GM18508 (cell line): ENCODE results near the gene DNAH2.
"Not testable (repeated sequence)": the region's sequence is repeated elsewhere in the genome, so short reads cannot be mapped to it uniquely, and the experiment has no call there.

ENCODE experiments used
- ATAC-seq: cut with Tn5 transposase; IDR thresholded peaks from one replicate; pipeline ENCODE4 v1.9.1; 2021; ENCODE audit warnings: moderate number of reproducible peaks; ENCODE audit not compliant: insufficient read depth, unreplicated experiment

Gene DNAH2

DNA sequence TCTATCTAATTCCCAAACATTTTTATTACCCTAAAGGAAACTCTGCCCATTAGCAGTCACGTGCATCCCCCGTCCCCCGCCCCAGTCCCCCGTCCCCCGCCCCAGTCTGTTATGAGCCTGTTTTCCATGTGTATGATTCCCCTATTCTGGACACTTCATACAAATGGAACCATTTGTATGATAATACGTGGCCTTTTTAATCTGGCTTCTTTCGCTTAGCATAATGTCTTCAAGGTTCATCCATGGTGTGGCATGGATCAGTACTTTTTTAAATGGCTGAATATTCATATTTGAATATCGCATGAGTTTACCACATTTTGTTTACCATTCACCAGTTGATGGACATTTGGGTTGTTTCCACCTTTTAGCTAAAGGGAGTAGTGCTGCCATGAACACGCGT, 49.5 kb downstream of the DNAH2 start:
- ATAC-seq = no peak

DNA sequence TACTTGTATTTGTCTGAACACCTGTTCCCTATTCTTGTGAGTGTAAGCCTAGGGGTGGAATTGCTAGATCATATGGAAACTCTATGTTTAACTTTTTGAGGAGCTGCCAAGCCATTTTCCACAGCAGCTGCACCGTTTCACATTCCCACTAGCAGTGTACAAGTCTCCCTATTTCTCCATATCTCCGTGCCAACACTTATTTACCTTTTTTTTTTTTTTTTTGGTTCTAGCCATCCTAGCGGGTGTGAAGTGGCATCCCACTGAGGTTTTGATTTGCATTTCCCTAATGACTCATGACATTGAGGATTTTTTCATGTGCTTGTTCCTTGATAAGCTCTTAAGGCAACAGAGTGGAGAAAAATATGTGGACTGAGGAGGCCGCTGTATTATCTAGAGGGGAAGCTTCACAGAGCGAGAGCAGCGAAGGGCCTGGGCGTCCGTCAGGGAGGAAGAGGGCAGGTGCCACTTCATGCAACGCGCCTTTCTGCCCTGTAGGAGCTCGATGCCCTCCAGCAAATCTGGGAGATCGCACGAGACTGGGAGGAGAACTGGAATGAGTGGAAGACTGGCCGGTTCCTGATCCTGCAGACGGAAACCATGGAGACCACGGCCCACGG, 50.0 kb downstream of the DNAH2 start:
- ATAC-seq = no peak

DNA sequence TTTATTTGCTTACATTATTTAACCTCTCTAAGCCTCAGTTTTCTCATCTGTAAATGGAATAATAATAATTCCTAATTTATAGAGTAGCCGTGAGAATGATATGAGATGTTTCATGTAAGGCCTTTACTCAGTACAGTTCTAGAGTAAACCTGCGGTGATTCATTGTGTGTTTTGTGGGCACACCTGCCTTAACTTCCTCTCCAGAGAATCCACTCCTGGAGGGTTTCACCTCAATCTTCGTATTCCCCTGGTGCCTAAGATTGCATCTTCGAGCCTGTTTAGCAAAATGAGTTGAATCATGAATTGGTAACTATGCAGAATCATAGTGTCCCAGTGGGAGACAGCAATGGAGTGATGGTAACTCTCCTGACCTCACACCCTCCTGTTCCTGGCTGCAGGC, 52.3 kb downstream of the DNAH2 start:
- ATAC-seq = no peak

DNA sequence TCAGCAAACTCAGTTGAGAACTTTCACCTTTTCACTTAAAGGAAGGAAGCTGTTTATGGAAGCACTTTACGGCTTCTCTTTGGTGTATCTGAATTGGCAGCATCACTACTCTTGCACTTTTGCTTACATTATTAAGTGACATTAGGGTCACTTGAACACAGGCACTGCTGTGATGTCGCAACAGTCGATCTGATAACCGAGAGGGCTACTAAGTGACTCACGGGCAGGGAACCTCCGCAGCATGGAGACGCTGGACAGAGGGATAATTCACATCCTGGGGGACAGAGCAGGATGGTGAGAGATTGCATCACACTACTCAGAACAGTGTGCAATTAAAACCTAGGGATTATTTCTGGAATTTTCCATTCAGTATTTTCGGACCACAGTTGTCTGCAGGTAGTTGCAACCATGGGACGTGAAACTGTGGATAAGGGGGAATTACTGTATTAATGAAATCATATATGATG, 56.5 kb downstream of the DNAH2 start:
- no peak for ATAC-seq

DNA sequence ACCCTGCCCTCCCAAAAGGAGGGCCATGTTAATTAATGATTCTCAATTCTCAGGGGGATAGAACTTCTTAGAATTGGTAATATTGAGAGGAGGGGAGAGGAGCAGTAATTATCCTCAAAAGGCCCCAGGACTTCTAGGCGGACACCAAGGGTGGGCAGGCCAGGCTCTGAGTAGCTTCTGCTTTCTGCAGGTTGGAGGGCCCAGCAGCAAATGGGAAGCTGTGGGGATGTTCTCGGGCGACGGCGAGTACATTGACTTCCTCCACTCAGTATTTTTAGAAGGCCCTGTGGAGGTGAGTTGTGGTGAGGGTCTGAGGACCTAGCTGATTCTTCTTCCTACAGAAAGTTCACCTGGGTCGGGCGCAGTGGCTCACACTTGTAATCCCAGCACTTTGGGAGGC, 57.5 kb downstream of the DNAH2 start:
- ATAC-seq = no peak

DNA sequence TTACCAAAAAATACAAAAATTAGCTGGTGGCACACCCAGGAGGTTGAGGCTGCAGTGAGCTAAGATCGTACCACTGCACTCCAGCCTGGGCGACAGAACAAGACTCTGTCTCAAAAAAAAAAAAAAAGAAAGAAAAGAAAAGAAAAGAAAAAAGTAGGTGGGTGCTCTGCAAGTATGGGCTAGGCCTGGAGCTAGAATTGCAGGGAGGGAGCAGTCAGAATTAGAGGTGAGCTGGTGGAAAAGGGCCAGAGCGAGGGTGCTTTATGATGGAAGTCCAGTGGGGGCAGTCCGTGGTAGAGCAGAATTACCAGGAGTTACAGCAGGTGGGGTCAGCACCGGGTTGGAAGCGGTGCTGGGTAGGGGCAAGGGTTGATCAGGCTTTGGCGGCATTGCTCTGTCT, 59.5 kb downstream of the DNAH2 start:
- no peak for ATAC-seq

DNA sequence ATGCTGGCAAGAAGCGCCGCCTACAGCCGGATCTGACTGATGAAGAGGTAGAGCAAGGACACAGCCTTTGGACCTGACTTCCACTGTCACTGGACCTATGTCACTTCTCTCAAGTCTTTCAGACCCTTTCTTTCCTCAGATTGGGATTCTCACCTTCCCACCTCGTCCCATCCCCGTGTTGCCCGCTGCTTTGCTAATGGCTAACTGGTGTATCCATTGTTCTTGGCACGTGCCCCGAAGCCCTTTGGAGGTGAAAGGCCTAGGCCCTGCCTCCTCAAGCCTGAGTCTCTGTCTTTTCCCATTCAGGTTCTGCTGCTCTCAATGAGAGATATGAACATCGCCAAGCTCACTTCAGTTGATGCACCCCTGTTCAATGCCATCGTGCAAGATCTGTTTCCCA, 63.2 kb downstream of the DNAH2 start:
- ATAC-seq = no peak

DNA sequence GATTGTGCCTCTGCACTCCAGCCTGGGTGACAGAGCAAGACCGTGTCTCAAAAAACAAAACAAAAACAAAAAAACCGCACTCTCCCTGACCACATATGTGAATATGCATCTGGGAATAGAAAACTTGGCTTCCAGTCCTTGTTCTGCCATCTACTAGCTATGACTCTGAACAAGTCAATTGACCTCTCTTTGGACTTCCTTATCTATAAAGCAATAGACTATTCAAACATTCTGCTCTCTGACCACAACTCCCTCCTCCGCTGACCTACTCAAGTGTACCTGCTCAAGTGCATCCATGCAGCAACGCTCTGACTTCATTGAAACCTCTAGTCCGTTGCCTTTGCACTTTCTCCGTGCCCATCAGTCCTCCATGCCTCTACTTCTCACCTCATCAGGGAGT, 63.9 kb downstream of the DNAH2 start:
- ATAC-seq = no peak

DNA sequence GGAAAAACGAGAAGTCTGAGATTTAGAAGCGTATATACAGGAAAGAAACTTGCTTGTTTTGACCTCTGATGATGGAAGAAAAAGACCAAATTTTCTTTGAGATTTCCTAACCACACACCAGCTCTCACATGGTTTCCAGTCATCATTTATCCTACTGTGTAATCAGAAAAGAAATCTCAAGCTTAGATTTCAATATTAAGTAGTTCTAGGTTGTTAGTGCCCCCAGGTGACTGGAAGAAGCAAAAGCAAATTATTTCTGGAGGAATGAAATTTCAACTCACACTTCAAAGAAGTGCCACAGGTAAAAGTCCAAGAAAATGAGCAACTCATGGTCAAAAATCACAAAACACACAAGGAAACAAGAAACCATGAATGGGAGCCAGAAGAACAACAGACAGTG, 64.7 kb downstream of the DNAH2 start:
- no peak for ATAC-seq

DNA sequence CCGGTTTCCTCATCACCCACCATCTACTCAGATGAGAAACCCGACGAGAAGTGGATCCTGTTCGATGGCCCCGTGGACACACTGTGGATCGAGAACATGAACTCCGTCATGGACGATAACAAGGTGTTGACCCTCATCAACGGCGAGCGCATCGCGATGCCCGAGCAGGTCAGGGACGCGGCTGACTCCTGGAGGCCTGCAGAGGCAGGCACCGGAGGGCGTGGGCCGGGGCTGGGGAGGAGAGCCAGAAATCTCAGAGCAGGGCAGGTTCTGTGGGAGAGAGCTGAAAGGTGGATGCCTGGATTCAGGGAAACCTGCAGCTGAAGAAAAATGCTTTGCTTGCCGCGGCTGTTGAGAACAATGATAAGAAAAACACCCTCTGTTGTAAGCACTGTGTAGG, 69.3 kb downstream of the DNAH2 start:
- no peak for ATAC-seq

DNA sequence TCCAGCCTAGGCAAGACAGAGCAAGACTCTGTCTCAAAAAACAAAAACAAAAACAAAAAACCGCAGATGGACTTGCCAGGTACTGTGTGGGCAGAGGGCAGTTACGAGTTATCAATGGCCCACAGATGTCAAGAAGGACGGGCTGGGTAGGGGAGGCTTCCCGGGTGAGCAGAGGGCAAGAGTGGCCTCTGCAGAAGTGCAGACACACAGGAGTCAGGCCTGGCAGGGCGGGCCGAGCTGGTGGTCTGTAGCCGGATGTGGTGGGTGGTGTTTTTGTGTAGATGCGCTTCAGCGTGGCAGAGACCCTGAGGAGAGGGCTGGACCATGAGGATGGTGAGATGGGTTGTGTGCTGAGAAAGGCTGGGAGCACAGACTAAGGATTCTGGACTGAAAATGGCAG, 71.6 kb downstream of the DNAH2 start:
- ATAC-seq = no peak

DNA sequence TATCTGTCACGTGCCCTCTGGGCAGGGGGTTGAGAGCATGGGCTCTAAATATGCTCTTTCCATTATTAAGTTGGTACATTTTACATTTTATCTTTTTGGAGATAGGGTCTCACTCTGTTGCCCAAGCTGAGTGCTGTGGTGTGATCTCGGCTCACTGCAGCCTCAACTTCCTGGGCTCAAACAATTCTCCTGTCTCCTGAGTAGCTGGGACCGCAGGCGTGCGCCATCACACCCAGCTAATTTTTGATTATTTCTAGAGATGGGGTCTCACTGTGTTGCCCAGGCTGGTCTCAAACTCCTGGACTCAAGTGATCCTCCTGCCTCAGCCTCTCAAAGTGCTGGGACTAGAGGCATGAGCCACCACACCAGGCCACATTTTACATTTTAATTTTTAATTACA, 72.6 kb downstream of the DNAH2 start:
- no peak for ATAC-seq

DNA sequence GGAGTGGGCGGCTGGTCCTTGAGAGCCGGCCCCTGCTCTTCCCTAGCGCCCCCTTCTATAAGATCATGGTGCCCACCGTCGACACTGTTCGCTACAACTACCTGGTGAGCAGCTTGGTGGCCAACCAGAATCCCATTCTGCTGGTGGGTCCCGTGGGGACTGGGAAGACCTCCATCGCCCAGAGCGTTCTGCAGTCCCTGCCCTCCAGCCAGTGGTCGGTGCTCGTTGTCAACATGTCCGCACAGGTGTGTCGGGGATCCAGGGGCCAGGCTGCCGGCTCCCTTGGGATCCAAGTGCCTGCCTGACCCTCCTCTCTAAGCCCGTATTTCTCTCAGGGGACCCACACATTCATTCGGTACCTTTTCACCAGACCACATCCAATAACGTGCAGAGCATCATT, 75.1 kb downstream of the DNAH2 start:
- no peak for ATAC-seq

DNA sequence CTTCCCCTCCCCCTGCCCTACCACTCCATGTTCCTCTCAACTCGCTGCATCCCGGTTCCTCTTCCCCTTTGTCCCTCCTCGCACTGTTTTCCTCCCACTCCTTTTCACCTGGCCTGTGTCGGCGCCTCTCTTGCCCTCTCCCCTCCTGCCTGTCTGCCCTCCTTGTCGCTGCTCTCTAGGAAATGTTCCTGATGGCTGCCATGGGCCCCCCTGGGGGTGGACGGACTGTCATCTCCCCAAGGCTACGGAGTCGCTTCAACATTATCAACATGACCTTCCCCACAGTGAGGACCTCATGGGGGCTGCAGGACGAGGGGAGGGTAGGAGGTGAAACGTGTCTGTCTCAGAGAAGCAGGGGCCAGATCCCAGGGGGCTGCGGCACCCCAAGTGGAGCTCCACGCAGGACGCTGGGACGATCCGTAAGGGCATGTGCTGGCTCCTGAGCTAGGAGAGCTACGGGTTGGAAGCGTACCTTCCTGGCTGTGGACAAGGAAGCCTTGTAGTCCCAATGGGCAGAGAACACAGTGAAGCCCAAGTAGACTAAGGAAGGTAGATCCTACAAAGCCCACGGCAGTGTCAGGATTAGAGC, 76.6 kb downstream of the DNAH2 start:
- no peak for ATAC-seq

DNA sequence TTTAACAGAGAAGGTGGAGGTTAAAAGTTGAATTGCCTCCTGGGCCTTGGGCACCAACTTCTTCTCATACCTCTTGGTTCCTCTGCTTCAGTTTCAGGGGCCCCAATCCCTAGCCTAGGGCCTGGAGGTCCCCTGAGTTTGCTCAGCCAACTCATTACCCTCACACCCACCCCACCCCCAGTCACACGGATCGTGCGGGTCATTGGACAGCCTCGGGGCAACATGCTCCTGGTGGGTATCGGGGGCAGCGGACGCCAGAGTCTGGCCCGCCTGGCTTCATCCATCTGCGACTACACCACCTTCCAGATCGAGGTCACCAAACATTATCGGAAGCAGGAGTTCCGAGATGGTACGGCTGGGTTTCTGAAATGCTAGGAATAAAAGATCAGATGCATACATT, 80.4 kb downstream of the DNAH2 start:
- ATAC-seq = no peak

DNA sequence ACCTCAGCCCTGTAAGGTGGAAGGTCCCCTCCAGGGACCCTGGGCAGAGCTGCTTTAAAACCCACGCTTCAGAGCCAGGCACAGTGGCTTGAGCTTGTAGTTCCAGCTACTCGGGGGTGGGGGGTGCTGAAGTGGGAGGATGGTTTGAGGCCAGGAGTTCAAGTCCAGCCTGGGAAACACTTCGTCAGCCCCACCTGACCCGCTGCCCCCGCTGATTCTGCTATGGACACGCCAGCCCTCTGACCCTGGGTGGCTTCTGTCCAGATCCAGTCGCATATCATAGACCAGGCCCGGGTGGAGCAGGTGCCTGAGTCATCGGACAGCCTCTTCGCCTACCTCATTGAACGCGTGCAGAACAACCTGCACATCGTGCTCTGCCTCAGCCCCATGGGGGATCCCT, 81.3 kb downstream of the DNAH2 start:
- no peak for ATAC-seq

DNA sequence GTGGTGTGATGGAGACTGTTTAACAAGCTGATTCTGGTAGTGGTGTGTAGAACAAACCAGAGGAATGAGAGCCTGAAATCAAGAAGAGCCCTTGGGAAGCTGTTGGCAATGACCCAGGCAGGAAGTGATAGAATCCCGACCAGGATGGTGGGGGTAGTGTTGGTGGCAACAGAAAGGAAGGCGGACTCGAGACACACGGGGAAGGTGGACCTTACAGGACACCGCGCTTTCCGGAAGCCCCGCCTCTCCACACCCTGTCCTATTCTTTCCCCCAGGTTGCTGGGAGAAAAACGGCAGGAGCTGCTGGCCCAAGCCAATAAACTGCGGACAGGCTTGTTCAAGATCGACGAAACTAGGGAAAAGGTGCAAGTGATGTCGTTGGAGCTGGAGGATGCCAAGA, 86.4 kb downstream of the DNAH2 start:
- ATAC-seq = no peak

DNA sequence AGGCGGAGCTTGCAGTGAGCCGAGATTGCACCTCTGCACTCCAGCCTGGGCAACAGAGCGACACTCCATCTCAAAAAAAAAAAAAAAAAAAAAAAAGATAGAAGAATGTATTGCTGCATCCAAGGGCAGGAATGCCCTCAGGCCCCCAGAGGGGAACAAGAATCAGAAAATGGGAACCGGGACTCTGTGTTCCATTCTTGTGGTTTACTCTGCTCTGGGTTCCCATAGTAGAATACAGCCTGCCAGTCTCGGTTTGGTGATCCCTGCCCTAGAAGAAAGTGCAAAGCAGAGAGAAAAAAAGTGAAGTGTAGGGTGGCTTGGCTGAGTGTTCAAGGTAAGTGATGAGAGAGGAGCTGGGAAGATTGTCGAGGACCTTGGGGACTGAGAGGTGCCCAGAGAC, 89.0 kb downstream of the DNAH2 start:
- no peak for ATAC-seq

DNA sequence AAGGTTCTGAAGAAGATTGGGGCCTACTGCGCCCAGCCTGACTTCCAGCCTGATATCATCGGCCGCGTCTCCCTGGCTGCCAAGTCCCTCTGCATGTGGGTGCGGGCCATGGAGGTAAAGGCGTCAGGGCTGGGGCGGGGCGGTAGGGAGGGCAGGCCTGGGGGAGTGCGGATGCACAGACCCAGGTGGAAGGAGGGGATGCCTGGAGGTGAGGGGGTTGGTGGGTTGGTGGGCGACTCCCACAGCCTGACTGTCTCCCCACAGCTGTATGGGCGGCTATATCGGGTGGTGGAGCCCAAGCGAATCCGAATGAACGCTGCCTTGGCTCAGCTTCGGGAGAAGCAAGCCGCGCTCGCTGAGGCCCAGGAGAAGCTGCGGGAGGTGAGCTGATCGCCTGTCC, 89.7 kb downstream of the DNAH2 start:
- no peak for ATAC-seq

DNA sequence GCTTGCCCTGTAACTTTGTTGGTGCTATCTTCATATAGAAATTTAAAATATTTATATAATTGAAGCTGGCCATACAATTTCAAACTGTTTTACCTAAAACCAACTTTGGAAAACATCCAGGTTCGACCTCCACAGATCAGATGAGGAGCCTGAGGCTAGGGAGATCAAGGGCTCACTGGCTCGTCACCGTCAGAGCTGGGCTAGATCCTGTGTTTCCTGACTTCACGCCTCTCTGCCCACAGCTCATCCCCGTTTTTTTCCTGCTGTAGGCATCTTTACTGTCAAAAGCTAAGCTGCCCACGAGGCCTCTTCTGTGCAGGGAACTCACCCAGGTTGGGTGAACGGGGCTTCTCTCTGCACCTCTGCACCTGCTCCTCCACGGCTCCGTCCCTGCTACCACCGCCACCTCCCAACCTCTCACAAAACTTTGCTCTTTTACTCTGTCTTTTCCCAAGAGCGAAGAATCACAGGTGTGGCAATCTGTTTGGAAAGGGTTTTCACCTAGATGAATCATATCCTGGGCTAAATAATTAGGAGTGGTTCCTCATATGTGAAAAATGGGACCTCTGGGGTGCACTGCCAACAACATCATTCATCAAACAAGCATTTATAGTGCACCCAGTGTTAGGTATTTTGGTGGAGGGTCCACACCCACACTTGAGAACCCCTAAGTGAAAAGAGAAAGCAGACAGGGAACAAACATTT, 91.7 kb downstream of the DNAH2 start:
- ATAC-seq = no peak

DNA sequence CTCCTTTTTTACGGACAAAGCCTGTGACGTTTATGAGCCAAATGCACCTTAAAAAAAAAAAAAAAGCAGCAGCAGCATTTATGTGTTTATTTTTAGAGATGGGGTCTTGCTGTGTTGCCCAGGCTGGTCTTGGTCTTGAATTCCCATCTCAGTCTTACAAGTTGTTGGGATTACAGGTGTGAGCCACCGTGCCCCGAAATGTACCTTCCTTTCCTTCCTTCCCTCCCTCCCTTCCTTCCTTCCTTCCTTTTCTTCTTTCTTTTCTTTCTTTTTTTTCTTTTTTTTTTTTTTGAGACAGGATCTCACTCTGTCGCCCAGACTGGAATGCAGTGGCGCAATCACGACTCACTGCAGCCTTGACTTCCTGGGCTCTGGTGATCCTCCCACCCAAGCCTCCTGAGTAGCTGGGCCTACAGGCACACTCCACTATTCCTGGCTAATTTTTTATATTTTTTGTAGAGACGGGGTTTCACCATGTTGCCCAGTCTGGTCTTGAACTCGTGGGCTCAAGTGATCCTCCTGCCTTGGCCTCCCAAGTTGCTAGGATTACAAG, 92.3 kb downstream of the DNAH2 start:
- ATAC-seq = not testable (repeated sequence)

DNA sequence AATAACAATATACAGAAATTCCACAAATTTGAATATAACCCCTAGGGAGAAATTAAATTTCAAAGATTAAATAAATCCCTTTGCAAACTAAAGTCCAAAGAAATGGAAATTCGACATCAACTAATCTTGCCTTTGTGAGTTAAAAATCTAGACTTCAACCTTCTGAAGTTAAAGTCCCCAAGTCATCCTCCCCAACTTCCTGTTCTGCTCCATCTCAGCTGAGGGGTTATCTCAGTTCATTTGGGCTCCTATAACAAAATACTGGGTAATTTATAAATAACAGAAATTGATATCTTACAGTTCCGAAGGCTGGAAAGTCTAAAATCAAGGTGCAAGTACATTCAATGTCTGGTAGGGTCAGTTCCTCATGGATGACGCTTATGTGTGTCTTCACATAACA, 93.7 kb downstream of the DNAH2 start:
- ATAC-seq = no peak
